T-helper 2 cell treated with Interferon-gamma antibody and Interleukin-4, amounts not matched to agents 5 μg/mL and 100 μg/mL, for 36 hours (primary cell): Measurements from ENCODE around the gene SEC24D.

Source experiments
- DNase-seq: peaks from one replicate; pipeline ENCODE4 v3.0.0; 2021; ENCODE audit warnings: low spot score
- H3K27ac Mint-ChIP-seq: one replicate; pipeline ENCODE4 v1.8.0; 2021; ENCODE audit warnings: mild to moderate bottlenecking, mixed read lengths
- H3K27me3 Mint-ChIP-seq: one replicate; pipeline ENCODE4 v1.8.0; 2021; ENCODE audit warnings: low read depth, mixed read lengths
- H3K36me3 Mint-ChIP-seq: one replicate; pipeline ENCODE4 v1.8.0; 2021; ENCODE audit warnings: low read depth, mixed read lengths
- H3K4me1 Mint-ChIP-seq: one replicate; pipeline ENCODE4 v1.8.0; 2021; ENCODE audit warnings: low read depth, mixed read lengths
- H3K4me3 Mint-ChIP-seq: one replicate; pipeline ENCODE4 v1.8.0; 2022; ENCODE audit warnings: mild to moderate bottlenecking, moderate library complexity, mixed read lengths
- H3K9me3 Mint-ChIP-seq: one replicate; pipeline ENCODE4 v1.8.0; 2021; ENCODE audit warnings: mixed read lengths

Gene SEC24D

GRCh38 chr4:118833192-118833820, 2.6 kb downstream of the SEC24D start:
- peaks cover 36% of the 10 kb centered on the region for H3K36me3 Mint-ChIP-seq
- DNase-seq = no peak
- H3K27ac Mint-ChIP-seq = no peak overlapping the region
- H3K4me1 Mint-ChIP-seq = peaks cover 26% of the 10 kb centered on the region
- H3K4me3 Mint-ChIP-seq = no peak overlapping the region
- H3K9me3 Mint-ChIP-seq = no peaks in the 10 kb centered on the region
- no peaks in the 10 kb centered on the region for H3K27me3 Mint-ChIP-seq

- Mint-ChIP-seq H3K4me1 (peaks cover 32% of the 10 kb centered on the region), H3K4me3 (no peak overlapping the region), H3K27me3 (no peaks in the 10 kb centered on the region), H3K9me3 (no peaks in the 10 kb centered on the region), H3K36me3 (peaks cover 50% of the 10 kb centered on the region), H3K27ac (no peak overlapping the region)
- DNase-seq = no peak
Observed at GRCh38 chr4:118829107-118829506, 6.8 kb downstream of the SEC24D start.

DNA sequence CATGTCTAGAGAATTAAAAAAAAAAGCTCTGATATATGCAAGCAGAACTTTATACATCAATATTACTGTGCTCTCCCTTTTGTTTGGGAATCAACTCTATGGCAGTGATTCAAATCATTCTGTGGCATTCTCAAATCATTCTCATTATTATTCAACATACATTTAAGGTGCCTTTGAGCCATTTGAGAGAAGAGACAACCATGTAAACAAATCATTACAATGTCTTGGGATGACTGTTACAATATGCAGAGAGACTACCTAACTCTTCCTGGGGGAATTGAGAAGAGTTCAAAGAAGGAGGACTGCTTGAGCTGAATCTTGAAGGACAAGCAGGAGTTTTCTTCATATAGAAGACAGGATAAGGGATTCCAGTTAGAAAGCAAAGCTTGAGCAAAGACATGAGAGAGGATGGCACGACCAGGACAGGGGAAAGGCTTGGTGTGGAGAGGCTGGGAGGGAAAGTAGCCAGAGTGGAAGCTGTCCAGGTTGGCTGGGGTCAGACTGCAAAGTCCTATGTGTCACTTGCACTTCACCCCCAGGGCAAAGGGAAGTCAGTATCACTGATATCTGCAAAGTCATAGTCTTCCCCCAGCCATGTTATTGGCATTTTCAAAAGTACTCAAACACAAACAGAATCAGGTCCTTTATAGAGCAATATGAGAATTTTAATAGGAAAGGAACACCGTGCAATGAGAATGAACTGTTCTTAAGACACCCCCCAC, 9.0 kb downstream of the SEC24D start:
- Mint-ChIP-seq H3K4me1 (peaks cover 22% of the 10 kb centered on the region), H3K27ac (no peak overlapping the region), H3K9me3 (no peaks in the 10 kb centered on the region), H3K36me3 (peaks cover 50% of the 10 kb centered on the region), H3K27me3 (no peaks in the 10 kb centered on the region), H3K4me3 (no peak overlapping the region)
- DNase-seq = no peak

GRCh38 chr4:118825799-118826198, 10.1 kb downstream of the SEC24D start:
- H3K4me1 Mint-ChIP-seq = peaks cover 22% of the 10 kb centered on the region
- H3K9me3 Mint-ChIP-seq = no peaks in the 10 kb centered on the region
- H3K4me3 Mint-ChIP-seq = no peak overlapping the region
- H3K36me3 Mint-ChIP-seq = peaks cover 49% of the 10 kb centered on the region
- no peak overlapping the region for H3K27ac Mint-ChIP-seq
- no peak for DNase-seq
- no peaks in the 10 kb centered on the region for H3K27me3 Mint-ChIP-seq

GRCh38 chr4:118824141-118824540, 11.8 kb downstream of the SEC24D start:
- peaks cover 20% of the 10 kb centered on the region for H3K4me1 Mint-ChIP-seq
- no peak for DNase-seq
- H3K27me3 Mint-ChIP-seq = no peaks in the 10 kb centered on the region
- no peak overlapping the region for H3K4me3 Mint-ChIP-seq
- H3K36me3 Mint-ChIP-seq = peaks cover 40% of the 10 kb centered on the region
- no peak overlapping the region for H3K27ac Mint-ChIP-seq
- no peaks in the 10 kb centered on the region for H3K9me3 Mint-ChIP-seq

DNA sequence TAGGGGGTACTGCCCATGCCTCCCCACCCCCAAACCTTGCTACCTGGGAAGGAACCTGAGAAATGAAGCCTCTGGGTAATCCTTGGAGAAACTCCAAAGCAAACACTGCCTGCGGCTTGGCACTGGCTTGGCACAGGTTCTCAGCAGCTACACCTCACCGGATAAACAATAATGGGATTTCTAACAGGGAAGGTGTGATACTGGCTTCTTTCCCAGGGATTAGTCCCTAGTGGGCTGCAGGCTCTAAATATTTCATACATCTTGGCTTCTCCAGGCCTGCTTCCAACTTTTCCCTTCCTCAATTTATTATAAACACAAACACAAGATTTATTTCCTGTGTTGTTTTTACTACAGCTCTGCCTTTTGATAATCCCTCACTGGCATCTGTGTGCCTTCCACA, 12.5 kb downstream of the SEC24D start:
- H3K4me3 Mint-ChIP-seq = no peak overlapping the region
- H3K36me3 Mint-ChIP-seq = peaks cover 34% of the 10 kb centered on the region
- H3K27ac Mint-ChIP-seq = no peak overlapping the region
- peaks cover 15% of the 10 kb centered on the region for H3K4me1 Mint-ChIP-seq
- H3K27me3 Mint-ChIP-seq = no peaks in the 10 kb centered on the region
- no peak for DNase-seq
- no peaks in the 10 kb centered on the region for H3K9me3 Mint-ChIP-seq

DNA sequence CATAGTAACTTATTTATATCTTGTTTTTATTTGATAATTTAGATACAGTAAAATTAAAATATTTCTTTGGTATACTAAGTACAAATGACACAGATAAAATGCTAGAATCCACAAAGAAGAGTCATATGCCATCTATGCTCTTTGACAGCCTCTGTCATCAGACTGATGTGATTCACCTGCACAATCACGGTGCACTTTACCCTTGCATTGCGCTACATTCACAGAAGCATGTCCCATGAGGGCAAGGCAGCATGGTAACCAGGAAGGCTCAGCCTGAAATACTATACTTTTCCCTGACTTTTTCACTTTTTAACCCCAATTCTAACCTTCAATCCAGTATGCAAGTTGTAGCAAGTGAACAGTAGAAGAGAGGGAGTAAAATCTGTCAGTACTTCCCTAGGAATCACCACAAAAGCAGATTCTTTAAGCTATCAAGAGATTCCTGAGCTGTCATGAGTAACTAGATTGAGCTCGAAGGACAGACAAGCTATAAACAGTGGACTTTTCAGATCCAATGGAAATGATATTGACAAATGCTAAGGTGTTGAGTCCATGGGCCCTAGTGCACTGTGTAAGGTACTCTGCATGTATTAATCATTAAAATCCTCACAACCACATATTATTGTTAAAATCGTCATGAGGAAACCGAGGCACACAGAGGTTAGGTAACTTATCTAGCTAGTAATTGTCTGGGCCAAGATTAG, 14.2 kb downstream of the SEC24D start:
- H3K4me3 Mint-ChIP-seq = no peak overlapping the region
- no peaks in the 10 kb centered on the region for H3K9me3 Mint-ChIP-seq
- peaks cover 9% of the 10 kb centered on the region for H3K4me1 Mint-ChIP-seq
- no peak for DNase-seq
- H3K36me3 Mint-ChIP-seq = peaks cover 26% of the 10 kb centered on the region
- H3K27ac Mint-ChIP-seq = no peak overlapping the region
- no peaks in the 10 kb centered on the region for H3K27me3 Mint-ChIP-seq

DNA sequence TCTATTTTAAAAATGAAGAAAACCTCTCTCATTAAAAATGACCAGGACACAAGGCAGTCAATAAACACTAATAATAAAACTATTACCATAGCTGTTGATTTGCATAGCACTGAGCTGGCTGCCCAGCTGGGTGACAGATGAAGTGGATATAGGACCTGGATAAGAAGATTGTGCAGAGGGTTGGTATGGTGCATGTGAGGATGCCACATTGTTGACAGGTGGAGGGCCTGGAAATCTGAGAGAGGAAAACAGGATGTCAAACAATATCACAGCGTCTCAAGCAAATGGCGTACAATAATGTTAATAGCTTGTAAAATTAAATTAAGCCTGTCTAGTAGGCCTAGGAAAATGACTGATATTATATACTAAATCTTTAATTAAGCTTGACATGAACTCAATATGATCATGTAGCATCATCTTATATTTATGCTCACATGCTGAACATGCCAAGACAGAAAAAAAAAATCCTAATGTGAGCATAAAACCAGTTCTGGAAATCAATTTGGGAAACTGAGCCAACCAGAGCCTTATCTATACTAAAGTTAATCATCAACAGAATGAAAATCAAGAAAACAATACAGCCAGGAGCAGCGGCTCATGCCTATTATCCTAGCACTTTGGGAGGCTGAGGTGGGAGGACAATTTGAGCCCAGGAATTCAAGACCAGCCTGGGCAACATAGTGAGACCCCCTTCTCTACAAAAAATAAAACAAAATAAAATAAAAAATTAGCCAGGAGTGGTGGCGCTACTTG, 18.6 kb downstream of the SEC24D start:
- no peaks in the 10 kb centered on the region for H3K9me3 Mint-ChIP-seq
- H3K4me1 Mint-ChIP-seq = peaks cover 3% of the 10 kb centered on the region
- DNase-seq = no peak
- H3K27ac Mint-ChIP-seq = no peak overlapping the region
- H3K27me3 Mint-ChIP-seq = no peaks in the 10 kb centered on the region
- H3K4me3 Mint-ChIP-seq = no peak overlapping the region
- H3K36me3 Mint-ChIP-seq = peaks cover 39% of the 10 kb centered on the region

- H3K4me3 Mint-ChIP-seq = no peak overlapping the region
- H3K4me1 Mint-ChIP-seq = peaks cover 3% of the 10 kb centered on the region
- peak overlapping the region; percentile 37 for H3K27ac Mint-ChIP-seq
- DNase-seq = no peak
- no peaks in the 10 kb centered on the region for H3K27me3 Mint-ChIP-seq
- no peaks in the 10 kb centered on the region for H3K9me3 Mint-ChIP-seq
- peaks cover 43% of the 10 kb centered on the region for H3K36me3 Mint-ChIP-seq
Observed at GRCh38 chr4:118816538-118817177, 19.3 kb downstream of the SEC24D start.

GRCh38 chr4:118814891-118815290, 21.0 kb downstream of the SEC24D start:
- H3K9me3 Mint-ChIP-seq = no peaks in the 10 kb centered on the region
- peaks cover 51% of the 10 kb centered on the region for H3K36me3 Mint-ChIP-seq
- no peaks in the 10 kb centered on the region for H3K27me3 Mint-ChIP-seq
- no peak overlapping the region for H3K4me3 Mint-ChIP-seq
- H3K27ac Mint-ChIP-seq = no peak overlapping the region
- no peak for DNase-seq
- peaks cover 3% of the 10 kb centered on the region for H3K4me1 Mint-ChIP-seq

DNA sequence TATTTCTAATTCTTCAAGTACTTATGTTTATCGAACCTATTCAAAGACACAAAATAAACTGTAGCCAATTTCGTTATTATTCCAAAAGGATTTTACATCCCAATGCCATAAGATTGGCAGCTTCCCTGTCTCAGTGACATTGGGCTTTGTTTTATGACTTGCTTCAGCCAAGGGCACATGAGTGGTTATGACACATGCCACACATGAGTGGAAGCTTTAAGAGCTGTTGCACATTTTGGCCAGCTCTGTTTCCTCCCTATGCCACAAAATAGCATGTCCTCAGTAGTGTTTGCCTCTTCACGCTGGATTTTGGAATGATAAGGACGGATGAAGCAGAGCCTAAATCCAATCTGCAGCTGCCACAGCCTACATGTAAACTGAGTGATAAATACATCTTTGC, 21.9 kb downstream of the SEC24D start:
- H3K36me3 Mint-ChIP-seq = peaks cover 55% of the 10 kb centered on the region
- H3K27me3 Mint-ChIP-seq = no peaks in the 10 kb centered on the region

GRCh38 chr4:118813561-118813960, 22.4 kb downstream of the SEC24D start:
- Mint-ChIP-seq H3K4me3 (no peak overlapping the region), H3K36me3 (peaks cover 58% of the 10 kb centered on the region), H3K4me1 (peaks cover 3% of the 10 kb centered on the region), H3K9me3 (no peaks in the 10 kb centered on the region), H3K27ac (no peak overlapping the region), H3K27me3 (no peaks in the 10 kb centered on the region)
- no peak for DNase-seq

More for the DNA sequence above, 21.9 kb downstream of the SEC24D start:
- Mint-ChIP-seq H3K9me3 (no peaks in the 10 kb centered on the region), H3K4me1 (peaks cover 3% of the 10 kb centered on the region), H3K27ac (no peak overlapping the region), H3K4me3 (no peak overlapping the region)
- DNase-seq = no peak

- peaks cover 3% of the 10 kb centered on the region for H3K4me1 Mint-ChIP-seq
- DNase-seq = no peak
- H3K4me3 Mint-ChIP-seq = no peak overlapping the region
- H3K27ac Mint-ChIP-seq = no peak overlapping the region
- H3K9me3 Mint-ChIP-seq = no peaks in the 10 kb centered on the region
- H3K27me3 Mint-ChIP-seq = no peaks in the 10 kb centered on the region
- H3K36me3 Mint-ChIP-seq = peaks cover 66% of the 10 kb centered on the region
Observed at GRCh38 chr4:118811832-118812231, 24.1 kb downstream of the SEC24D start.
